Embryonic facial prominence (tissue), 1 donor: ENCODE data around the gene ANKRD39.
"Not testable (repeated sequence)": the region's sequence is repeated elsewhere in the genome, so short reads cannot be mapped to it uniquely, and the experiment has no call there.

Experiments
- DNase-seq: peaks from one replicate; pipeline ENCODE4 v3.0.0-alpha.2; 2016; ENCODE audit errors: extremely low spot score

ANKRD39 gene, protein sequence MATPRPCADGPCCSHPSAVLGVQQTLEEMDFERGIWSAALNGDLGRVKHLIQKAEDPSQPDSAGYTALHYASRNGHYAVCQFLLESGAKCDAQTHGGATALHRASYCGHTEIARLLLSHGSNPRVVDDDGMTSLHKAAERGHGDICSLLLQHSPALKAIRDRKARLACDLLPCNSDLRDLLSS

DNA sequence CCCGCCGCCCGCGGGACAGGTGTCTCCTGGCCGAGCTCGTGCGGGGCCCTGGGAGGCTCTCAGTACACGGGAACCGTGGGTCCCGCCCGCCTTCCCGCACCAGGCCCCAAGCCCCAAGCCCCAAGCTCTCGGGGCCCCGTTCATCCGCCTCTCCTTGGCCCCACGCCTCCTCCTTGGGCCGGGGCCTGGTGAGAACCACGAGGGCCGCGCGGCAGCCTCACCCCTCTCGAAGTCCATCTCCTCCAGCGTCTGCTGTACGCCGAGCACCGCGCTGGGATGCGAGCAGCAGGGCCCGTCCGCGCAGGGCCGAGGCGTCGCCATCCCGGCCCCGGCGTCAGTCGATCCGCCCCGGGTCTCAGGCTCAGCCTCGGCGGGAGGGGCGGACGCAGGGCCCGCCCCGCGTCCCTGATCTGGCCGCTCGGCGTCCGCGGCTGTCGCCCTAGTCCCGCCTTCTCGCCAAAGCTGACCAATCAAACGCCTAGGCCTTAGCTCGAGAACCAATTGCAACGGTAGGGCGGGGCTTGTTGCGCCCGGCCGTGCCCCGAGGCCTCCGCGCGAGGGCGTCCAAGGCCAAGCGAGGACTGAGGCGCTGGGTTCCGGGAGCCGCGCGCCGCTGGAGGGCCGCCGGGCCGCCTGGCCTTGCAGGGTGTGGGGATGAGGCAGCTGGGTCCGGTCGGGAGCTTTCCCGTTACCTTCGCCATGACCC lies at the start of gene ANKRD39:
Gene ANKRD39, minus strand, starts transcription at position 350 of the 706 bp plus-strand sequence. Its CDS starts 29 bp downstream, at position 321.
- peak; percentile 97 for DNase-seq

DNA sequence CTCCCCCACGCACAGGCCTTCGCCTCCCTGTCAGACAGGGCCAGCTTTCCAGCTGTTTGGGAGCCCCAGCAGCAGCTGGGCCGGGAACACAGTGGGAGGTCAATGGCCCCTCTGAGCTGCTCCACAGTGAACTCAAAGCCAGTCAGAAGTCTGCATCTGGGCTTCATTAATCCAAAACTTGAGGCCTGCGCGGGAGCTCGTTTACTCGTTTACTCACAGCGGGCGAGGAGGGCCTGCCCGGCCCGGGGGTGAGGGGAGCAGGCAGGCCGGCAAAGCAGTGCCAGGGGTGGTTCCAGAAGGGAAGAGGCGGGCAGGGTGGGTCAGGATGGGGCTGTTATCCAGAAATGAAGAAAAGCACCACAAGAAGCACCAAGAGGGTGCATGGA lies 48.9 kb upstream of the ANKRD39 start:
- DNase-seq: peak; percentile 73

- no peak for DNase-seq
Observed at GRCh38 chr2:96903815-96904214, 46.0 kb upstream of the ANKRD39 start.

DNA sequence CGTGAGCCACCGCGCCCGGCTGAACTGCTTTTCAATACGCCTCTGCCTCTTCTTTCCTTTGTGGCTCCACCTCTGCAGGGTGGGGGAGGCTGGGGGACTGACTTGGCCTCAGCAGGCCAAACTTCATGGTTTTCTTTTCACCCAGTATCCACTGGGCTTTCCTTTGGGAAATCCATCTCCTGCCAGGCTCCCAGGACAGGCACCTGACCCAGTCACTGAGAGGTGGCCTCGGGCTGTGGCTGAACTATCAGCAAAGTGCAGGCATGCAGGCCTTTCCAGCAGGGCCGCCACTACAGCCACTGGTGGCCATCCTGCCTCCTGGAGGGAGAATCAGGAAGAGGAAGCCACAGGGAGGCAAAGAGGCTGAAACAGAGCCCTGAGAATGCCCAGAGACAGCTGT lies 45.5 kb upstream of the ANKRD39 start:
- DNase-seq: no peak

DNA sequence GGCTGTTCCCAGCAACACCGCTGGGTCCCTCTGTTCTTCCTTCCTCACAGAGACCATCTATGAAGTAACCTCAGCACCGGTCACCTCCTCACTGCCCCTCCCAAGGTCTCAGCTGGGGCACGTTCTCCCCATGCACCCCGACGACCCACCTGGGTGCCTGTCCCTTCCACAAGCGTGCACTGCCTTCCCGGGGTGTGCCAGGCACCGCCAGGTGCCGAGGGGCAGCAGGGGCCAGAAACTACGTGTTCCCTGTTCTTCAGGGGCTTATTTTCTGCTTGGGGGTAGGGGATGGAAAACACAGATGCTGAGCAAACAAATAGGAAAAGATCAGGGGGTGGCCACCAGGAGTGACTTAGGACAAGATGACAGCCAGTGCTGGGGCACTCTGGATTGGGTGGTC lies 42.4 kb upstream of the ANKRD39 start:
- no peak for DNase-seq

DNA sequence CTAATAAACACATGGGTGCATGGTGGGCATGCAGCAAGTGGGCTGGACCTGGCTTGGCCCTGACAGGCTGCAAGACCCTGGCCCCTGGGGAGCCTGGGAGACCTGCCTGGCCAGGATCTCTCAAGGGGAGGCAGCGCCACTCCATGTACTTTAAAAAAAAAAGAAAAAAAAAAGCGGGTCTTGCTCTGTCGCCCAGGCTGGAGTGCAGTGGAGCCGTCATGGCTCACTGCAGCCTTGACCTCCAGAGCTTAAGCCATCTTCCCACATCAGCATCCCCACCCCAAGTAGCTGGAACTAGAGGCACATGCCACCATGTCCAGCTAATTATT lies 41.6 kb upstream of the ANKRD39 start:
- no peak for DNase-seq

- DNase-seq: no peak
Observed at GRCh38 chr2:96898641-96899412, 41.0 kb upstream of the ANKRD39 start.

GRCh38 chr2:96898135-96898505 lies 40.3 kb upstream of the ANKRD39 start:
- DNase-seq: no peak

- no peak for DNase-seq
Observed at GRCh38 chr2:96897491-96898134, 39.8 kb upstream of the ANKRD39 start.

DNA sequence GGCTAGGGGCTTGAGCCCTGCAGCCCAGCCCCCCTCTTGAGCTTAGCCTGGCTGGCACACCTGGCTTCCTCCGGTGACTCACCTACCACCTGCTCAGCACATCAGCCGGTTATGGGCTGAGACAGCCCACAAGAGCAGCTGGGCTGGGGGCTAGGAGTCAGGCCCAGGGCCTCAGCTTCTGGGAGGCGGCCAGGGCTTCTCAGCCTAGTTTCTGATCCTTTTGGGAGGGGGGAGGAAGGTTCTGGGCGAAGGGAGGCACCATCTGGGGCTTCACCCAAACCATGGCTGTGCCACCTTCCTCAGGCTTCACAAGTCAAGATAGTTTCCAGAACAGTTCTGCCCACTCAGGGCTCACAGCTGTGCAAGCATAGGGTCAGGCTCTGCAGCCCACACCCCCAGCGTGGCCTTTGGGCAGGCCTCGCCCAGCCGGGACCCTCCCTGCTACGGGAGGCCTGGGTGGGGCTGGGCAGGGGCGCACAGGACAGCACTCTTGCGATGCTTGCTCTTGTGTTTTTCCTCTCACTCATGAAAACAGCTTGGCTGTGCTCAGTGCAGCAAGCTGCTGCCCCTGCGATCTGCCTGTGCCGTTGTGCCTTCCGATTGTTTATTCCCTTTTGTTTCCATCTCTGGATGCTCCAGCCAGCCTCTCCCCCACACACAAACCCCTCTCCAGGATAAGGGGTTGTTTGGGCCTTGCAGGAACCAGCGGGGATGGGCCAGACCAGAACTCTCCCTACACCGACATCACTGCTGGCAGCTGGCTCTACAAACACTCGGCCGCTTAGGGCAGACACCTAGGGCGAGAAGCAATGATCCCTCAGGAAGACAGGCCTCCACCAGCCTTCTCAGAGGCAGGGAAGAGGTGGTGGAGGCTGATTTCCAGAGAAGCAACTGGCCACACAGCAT lies 38.2 kb upstream of the ANKRD39 start:
- DNase-seq: no peak

DNA sequence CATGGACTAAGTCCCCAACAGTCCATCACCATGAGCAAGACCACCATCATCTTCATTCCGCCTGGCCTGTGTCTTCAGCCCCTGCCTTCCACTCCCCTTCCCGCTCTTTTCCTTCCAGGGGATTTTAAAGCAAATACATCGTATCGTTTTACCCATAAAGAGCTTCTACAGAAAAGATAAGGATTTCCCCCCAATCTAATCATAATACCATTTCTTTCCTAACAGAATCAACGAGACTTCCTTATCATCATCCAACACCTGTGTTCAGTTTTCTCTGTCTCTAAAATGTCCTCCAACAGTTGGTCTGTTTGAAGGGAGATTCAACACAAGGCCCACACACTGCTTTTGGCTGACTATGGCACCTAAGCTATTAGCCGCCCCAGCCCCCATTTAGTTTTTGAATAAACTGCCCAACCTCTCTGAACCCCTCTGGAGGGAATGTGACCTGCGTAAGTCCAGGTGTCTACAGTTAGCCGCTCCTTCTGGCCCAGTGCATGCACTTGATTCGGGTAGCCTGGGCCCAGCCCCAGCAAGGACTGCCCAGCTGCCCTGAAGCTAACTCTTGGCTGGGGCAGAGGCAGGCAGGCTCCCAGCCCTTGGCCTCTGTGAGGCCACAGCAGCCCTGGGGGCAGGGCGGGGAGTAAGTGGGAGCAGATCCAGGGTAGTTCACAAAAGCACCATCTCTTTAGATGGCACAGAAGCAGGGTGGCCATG lies 37.4 kb upstream of the ANKRD39 start:
- no peak for DNase-seq

DNA sequence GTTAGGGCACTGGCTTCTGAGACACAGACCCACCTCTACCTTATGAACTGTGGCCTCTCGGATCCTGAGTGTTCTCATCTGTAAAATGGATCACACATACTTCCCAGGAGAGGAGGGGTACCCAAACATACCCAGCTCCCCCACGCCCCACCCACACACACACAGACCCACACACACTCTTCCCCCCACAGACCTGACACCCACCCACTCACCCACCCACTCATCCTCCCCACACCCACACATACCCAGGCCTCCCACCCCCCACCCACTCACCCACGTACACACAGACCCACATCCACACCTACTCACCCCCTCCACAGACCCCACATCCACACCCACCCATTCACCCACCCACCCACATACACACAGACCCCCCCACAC lies 36.3 kb upstream of the ANKRD39 start:
- no peak for DNase-seq

DNA sequence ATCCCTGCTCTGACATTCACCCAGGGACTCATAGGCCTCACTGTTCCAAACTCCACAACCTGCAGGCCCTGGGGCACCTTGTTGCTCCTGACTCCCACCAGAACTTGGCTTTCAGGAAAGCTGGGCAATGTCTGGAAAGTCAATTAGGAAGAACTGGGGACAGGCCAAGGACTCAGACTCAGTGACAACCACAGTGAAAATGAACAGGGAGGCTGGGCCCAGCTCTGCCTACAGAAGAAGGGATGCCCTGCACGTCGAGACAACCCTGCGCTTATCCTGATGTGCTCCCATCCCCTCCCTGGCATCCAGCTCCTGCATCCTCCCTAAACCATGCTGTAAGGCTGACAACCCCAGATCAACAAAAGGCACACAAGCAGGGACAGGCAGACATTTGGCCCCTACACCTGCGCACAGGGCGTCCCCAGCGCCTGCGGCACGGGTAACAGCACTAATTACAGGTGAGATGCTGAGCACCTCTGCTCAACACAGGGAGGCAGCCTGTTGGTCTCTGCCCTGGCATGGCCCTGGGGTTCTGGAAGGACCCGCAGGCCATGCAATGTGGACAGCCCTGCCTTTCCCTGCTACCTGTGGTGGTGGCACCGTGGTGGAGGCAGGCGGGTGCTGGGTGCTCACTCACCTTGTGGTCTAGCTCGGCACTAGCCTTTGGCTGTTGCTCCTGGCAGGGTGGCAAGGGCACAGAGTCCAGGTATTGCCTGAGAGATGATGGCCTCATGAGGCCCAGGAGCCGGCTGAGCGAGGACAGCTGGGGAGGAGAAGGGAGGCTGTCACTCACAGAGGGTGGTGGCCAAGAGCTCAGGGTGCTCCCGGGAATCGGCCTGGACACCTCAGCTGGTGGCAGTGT lies 35.7 kb upstream of the ANKRD39 start:
- DNase-seq: no peak

- DNase-seq: no peak
Observed at GRCh38 chr2:96891591-96892333, 33.9 kb upstream of the ANKRD39 start.

- DNase-seq: no peak
Observed at GRCh38 chr2:96890726-96891385, 33.0 kb upstream of the ANKRD39 start.

GRCh38 chr2:96890252-96890651 lies 32.4 kb upstream of the ANKRD39 start:
- DNase-seq: no peak

DNA sequence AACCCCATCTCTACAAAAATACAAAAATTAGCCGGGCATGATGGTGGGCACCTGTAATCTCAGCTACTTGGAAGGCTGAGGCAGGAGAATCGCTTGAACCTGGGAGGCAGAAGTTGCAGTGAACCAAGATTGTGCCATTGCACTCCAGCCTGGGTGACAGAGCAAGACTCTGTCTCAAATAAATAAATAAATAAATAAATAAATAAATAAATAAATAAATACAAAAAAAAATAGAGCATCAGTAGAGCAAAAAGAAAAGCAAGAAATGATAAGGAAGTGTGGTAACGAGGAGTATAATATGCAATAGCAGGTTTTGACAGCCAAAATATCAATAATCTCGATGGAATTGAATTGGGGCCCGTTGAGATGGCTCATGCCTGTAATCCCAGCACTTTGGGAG lies 31.7 kb upstream of the ANKRD39 start:
- DNase-seq: not testable (repeated sequence)
